CD4-positive, alpha-beta T cell treated with Interleukin-1 beta for 1 hour (primary cell): ENCODE data around the gene XYLT2.
"Not testable (repeated sequence)": the region's sequence is repeated elsewhere in the genome, so short reads cannot be mapped to it uniquely, and the experiment has no call there.

Source experiments
- DNase-seq, 2 donors: peaks; one replicate each; pipeline ENCODE4 v3.0.0-alpha.2; 2020 to 2022

Gene XYLT2

DNA sequence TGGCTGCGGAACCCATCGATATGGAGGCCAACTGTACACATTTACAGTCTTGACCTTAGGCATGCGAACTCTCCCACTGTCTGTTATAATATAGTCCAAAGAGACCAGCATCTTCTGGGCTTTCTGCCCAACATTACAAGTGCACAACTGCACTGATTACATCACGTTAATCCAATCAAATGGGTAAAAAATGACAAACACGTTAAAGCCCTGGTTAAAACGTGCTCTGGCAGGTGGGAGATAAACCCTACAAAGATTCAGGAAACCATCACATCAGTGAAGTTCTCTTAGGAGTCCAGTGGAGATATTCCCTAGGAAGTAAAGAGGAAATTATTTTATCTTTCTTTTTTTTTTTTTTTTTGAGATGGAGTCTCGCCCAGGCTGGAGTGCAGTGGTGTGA lies 23.7 kb upstream of the XYLT2 start:
- DNase-seq, result no peak

DNA sequence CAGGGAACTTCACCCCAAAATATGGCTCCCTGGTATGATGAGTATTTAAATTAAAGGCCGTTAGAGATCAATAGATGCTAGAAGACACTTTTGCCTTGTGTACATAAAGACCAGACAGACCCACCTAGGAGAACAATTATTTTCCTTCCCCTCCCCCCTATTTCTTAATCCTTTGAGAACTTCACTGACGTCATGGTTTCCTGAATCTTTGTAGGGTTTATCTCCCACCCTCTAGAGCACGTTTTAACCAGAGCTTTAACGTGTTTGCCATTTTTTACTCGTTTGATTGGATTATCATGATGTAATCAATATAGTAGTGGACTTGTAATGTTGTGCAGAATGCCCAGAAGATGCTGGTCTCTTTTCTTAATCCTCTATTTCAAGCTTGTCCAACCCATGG lies 22.9 kb upstream of the XYLT2 start:
- DNase-seq, result no peak

DNA sequence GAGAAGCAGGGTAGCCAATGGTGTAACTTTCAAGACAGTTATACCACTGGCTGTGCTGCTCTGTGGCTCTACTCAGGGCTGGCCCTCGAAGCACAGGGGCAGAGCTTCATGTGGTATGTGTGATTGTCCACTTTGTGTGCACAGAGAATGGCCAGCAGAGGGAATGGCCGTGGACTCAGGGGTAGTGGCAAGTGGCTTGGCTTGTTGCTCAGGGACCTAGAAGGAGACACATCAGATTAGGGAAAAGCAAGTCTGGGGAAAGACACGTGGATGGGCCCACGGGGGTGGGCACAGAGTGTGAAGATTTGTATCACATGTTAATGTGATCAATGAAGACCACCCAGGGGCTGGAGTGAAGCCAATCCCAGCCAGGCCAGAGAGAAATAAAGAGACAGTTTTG lies 20.0 kb upstream of the XYLT2 start:
- no peak for DNase-seq

DNA sequence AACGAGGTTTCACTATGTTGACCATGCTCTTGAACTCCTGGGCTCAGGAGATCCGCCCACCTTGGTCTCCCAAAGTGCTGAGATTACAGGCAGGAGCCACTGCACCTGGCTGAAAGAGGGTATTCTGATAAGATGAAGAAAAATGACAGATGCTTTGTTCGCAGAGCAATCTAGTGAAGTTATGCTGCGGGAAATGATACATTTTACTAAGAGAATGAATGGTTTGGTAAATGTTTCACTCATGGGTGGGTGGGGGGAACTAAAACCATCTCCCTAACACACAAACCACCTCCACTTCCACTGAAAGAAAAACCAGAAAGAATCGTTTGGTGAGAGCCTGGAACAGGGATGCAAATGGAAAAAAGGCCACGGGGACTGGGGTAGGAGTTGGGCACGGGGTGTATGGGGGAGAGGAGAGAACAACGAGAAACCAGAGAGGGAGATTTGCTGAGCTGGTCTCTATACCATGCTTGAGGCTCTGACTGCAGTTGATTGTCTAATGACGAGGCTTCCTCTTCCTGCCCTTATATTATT lies 19.0 kb upstream of the XYLT2 start:
- DNase-seq, result no peak

DNA sequence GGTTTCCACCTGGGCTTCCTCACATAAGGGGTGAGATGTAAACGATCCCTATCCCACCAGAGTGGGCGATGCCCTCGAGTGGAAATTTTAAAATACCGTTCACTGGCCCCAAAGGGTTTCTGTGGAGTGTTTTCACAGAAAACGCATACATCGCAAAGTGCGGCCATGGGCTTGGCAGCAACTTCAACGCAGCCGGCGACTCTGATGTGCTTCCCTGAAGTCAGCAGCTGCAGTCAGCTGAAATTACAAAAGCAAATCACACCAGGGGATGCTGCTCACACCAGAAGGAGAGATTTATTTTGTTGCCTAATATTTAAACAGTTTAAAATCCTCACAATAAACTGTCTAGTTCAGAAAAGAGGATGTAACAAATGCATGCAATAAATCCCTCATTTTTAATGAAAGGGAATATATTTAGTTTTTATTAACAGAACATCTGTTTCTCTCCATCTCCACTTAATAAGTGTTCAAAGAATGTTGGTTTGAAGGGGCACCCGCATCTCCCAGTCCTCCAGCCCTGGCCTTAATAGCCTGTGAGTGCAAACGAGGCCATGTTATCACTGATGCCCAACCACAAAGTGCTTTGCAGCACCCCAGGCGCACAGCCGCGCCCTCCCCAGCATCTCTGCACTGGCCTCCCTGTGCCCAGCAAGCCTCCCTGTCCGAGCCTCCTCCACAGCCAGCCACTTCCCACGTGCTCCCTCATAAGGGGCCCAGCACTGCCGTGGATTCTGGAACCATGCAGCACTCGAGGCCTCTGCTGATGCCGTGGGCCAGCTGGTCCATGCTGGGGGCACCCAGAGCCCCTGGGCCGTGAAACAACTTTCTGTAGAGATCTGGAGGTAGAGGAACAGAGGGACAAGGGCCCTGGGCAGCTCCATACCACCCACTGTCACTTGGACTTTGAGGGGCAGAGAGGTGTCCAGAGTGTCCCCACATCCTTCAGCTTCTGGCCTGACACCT lies 17.3 kb upstream of the XYLT2 start:
- no peak for DNase-seq

DNA sequence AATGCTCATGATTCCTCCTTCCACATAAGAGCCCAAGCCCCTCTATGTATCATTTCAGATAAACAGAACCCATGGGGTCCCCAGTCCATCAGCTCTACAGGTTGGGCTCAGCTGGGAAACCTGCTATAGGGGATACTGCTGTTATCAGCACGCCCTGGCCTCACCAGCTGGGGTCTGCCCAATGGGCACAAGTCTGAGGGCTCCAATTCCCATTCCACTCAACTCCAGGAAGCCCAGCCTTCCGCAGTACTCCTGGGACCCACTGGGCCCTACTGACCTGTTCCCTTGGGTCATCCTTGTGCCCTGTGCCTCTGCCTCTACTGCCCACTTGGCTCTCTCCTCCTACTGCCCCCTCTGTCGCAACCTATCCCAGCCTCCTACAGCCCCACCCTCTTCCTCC lies 16.2 kb upstream of the XYLT2 start:
- no peak for DNase-seq

DNA sequence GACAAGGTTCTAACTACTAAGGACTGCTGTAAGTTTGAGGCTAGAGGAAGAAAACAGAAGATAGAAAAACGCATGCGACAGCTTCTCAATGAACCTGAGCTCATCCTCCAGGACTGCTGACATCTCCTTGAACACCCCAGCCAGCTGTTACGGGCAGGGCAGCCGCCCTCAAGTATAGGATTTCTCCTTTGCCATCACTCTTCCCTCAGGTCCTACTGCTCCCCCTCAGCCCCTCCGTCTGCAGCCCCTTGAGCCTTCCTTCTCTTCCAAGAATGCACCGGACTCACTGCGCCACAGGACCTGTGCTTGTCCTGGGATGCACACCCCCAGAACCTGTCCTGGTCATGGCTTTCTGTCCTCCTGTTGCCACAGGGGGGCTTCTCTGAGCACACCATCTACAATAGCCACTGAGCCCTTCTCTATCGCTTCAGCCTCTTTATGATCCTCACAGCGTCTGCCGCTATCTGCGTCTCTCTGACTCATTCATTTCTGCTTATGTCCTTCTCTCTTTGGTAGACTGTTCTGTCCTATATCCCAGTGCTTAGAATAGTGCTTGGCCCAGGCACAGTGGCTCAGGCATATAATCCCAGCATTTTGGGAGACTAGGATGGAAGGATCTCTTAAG lies 15.7 kb upstream of the XYLT2 start:
- no peak for DNase-seq

DNA sequence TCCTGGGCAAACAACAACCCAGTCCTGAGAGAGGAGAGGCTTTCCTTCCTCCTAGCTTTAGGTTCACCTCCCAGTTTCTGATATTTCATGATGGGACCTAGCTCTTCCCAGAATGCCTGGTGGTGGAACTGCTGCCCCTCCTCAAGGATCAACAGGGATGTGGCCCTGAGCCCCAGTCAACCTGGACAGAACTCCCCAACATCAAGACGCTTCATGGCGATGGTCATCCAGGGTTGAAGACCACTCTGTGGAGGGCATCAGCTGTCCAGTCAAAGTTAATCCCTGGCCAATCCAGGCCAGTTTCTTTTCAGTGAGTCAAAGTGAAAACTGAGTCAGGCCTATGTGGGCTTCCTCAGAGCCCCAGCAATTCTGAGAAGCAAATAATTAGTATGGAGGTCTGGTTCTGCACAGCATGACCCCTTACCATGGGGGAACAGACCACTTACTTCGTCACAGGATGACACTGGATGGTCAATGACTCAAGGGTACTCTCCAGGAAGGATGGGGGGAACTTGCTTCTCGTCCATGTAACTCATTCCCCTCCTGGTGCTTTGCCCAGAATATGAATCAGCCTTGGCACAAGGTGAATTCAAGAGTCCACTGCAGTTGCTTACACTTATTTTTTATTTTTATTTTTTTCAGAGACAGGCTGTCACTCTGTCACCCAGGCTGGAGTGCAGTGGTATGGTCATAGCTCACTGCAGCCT lies 14.7 kb upstream of the XYLT2 start:
- no peak for DNase-seq

DNA sequence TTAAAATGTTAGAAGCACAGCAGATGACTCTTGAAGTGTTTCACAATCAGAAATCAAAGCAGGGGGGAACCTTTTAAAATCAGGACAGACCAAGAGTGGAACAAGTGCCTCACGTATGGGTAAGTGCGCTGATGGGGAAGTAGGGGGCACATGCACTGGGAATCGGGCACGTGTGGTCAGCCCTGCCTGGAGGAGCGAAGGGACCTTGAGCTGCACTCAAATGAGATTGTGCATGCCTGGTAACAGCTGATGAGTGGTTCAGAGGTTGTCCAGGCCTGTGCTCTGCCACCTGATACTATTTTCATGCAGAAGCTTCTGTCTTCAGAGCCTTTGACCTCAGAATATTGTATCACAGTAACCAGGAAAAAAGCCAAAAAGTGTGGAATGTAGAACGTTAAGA lies 13.7 kb upstream of the XYLT2 start:
- DNase-seq, result no peak

DNA sequence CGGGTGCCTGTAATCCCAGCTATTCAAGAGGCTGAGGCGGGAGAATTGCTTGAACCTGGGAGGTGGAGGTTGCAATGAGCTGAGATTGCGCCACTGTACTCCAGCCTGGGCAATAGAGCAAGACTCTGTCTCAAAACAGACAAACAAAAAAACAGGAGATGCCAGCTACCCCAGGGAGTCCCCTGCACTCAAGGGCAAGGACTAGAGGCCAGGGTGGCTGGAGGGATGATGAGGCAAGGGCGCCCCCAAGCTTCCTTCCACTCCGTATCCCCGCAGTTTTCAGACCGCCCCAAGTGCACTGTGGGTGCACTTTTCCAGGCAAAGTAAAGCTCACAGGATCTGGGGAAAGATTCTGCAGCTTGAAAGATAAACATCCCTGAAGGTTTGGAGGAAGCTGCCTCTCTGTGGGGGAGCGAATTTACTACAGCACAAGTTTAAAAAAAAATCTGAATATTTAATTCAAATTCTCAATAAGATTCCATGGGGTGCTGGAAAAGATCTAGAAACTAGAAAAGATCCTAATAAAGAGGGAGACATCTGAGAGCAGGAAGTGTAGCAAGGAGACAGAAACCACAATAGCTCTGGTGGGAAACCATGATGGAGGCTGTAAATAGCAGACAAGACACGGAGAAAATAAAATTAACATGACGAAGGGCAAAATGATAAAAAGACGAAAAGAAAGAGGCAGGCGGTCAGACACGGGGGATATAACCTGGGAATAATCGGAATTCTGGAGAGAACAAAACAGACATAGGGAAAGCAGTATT lies 12.5 kb upstream of the XYLT2 start:
- DNase-seq, result not testable (repeated sequence)

DNA sequence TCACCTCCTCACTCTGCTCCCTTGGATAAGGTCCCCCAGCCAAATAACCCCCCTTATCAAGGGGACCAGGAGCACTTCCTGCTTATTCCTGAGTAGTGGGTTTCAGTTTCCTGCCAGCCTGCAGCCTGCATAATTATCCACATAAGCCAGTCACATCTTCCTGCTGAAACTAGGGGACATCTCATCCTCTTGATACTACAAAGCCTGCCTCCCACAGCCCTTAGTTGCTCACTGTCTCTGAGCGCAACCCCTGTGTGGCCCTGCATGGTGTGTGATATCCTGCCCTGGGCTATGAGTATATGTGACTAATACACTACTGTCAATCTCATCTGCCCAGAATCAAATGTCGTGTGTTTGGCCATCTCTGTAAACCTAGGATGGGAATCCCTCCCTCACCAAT lies 8.0 kb upstream of the XYLT2 start:
- DNase-seq, result no peak

DNA sequence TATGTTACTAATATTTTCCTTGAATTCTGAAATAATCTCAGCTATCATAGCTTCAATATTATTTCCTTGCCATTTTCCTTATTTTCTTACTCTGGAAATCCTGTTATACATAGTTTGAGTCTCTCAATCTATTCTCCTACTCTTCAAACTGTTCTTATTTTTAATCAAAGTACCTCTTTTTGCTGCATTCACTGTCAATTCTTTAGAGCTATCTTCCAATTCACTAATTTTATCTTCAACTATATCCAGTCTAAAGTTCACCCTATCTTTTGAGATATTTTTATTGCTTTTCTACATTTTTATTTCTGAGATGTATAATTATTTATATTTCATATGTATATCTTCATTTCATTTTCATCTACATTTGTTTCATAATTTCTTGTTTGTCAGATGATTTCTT lies 7.3 kb upstream of the XYLT2 start:
- DNase-seq, result no peak

DNA sequence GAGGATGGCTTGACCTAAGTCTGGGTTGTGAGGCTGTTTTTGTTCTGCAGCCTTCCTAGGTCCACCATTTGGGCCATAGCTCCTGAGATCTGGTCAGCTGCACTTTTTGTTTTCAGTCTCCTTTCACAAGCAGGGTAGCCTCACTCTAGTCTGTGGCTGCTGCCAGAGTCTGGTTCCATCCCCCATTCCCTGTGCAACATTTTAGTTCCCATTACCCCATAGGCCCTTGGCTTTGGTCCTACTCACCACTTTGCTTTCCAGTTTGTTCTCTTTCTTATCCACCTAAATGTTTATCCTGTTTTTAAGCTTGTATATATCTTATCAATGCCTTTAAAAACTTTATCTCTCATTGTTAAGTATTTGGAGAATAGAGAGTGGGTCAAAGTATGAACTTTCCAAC lies 6.5 kb upstream of the XYLT2 start:
- no peak for DNase-seq

DNA sequence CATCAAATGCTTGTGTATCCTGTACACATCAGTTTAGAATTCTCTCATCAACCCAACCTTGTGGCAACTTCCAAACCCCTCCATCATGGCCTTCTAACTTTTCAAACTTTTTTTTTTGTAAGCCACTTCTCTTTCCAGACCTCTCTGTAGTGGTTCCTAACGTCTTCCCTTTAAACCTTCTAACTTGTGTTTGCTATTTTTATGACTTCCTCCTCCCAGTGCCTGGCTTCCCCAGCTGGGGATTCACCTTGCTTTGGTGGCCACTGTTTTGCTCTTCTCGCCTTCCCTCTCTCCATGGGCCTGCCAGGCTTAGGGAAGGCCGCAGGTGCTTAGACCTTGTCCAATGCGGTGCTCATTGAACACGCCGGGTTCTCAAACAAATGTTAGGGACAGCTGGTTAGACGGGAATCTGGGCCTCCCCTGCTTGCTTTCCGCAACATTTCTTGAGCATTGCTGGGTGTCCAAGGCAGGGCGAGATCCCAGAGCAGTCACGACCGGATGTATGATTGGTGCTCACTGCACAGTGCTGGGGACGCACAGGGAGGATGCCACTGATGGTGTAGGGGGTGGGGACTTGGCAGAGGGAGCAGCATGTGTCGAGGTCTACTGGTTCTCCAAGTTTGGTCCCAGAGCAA lies 1.1 kb upstream of the XYLT2 start:
- DNase-seq, result no peak

DNA sequence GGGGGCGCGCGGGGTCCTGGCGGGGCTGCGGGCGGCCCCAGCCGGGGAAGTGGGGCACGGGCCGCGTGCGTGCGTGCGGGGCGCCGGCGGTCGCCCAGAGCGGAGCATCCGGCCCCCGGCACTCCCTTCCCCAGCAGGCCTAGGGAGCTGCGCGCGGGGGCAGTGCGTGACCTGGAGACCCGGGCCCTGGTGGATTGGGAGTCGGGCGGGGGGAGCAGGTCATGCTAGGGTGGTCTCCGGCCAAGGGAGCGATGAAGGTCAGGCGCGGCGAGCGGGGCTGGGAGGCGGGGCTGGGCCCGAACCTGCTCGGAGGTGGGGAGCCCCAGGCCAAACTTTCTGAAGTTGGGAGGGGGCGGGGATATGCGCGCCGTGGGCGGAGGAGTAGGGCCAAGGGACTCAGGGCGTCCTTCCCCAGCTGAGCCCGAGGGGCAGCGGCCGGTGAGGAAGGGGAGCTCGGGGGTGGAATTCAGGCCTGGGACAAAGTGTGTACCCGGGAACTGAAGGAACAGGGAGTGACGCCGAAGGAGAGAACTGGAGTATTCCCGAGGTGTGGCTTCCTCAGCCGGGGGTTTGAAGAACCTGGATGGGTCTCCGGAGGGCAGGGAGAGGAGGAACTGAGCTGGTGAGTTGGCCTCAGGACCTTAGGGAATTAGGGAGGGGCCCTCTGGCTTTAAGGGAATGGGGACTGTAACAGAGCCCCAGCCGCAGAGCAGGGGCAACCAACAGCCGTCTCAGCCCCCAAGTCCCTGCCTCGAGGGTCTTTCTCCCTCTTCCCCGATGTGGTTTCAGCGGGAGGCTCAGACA lies 589 bp downstream of the XYLT2 start:
- DNase-seq, result peak in 1 of 2 donors; percentile 27

DNA sequence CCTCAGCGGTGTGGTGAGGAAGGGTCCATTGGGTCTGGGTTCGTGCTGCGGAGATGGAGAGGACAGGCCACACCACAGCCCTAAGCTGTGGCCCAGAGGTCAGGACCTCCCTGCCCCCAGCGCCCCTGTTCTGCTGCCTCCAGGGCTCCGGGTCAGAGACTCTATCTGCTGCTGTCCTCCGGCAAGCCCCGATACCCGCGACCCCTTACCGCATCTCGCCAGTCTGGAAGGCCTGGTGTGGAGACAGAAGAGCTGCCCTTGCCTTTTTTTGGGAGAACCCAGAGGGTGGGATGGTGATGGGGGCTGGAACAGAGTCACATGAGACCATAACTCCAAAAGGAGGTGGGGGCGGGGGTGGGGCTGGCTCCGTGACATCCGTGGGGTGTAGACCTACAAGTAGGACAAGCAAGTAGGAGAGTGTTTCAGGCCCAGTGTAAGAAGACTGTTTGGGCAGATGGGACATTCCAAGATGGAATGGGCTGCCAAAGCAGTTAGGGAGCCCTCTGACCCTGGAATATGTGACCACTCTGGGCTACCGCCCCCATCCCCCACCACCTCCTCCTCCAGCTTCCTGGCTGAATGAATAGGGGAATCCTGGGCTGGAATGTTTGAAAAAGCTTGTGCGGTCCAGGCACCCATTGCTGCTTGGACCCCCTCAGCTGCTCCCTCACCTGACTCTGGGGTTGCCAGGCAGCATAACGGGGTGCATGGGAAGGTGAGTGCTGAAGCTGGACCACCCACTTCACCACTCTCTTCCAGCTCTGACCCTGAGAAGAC lies 1.4 kb downstream of the XYLT2 start:
- DNase-seq, result no peak

DNA sequence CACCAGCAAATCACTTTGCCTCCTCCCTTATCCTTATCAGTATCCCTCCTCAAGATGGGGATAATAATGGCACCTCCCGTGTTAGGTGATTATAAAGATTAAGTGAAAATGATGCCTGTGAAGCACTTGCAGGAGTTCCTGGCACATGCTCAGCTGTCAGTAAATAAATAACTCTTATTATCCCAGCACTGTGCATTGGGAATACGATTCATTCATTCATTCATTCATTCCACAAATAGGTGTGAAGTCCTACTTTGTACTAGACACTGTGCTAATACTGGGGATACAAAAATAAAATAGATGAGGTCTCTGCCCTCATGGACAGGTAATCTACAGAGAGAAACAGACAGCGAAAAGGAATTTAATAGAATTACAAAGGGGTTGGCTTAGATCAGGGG lies 2.0 kb downstream of the XYLT2 start:
- no peak for DNase-seq

DNA sequence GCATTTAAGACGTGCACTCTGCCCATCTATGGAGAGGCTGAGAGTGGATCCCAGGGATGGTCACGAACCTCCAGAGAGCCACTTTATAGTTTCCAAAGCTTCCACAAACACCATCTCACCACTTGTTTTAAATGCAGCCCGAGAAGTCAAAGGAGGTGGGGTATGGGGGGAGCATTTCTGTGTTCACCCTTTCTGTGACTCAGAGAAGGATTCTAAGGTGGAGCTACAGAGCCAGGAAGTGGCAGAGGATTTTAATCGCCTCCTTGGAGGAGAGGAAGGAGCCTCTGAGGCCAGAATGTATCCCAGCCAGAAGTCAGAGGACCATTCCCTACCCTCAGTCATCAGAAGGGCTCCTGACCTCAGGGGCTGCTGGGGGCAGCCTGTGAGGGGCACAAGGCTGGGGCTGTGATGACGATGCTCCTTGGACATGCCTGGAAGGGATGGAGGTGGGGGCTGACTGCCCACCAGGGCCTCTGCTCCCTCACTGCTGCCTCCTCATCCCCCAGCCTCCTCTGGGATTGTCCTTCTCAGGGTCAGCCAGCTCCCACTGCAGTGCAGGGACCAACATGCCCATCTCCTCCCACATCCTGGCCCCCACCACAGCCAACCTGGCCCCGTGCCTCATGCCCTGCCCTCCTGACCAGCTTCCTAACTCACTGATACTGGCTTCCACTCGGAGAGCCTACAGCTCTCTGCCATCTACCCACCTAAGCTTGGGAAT lies 2.8 kb downstream of the XYLT2 start:
- DNase-seq, result no peak

DNA sequence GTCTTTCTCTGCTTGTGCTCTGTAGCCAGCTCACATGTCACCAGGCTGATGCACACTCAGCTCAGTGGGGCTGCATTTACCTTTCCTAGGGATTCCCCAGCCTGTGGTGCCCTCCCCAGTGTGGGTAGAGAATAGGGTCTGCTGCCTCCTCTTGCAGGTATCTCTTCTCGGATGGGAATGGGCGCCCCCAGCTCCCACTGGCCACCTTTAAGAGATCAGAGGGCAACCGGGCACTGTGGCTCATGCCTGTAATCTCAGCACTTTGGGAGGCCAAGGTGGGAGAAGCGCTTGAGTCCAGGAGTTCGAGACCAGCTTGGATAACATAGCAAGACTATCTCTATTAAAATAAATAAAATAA lies 3.3 kb downstream of the XYLT2 start:
- no peak for DNase-seq

DNA sequence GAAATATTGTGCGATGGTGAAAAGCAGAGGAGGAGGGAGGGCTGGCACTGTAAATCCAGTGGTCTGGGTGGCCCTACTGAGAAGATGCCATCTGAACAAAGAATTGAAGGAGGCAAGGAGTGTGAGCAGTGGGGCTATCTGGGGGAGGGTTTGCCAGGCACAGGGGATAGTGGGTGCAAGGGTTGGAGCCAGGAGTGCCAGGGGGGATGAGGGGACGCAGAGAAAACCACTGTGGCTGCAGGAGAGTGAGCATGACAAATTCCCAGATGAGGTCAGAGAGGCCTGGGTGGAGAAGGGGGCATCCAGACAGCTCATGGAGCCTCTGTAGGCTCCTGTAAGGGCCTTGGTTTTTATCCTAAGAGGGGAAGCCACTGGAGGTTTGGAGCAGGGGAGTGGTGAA lies 4.8 kb downstream of the XYLT2 start:
- DNase-seq, result no peak
